Activated CD8-positive, alpha-beta T cell treated with anti-CD3 and anti-CD28 coated beads, Interleukin-2, amount 10 ng/mL, durations not matched to agents 7 days and 5 days (primary cell): ENCODE measurements around the gene APCDD1. TPM values are rescaled to one million over a fixed set of nuclear protein-coding genes. Genes with fewer than 3 reads are reported as not detected.

Experiments used
- ATAC-seq: fragments of 150-1000 bp; cut with Tn5 transposase; one replicate; pipeline ENCODE4 v1.10.0; 2021; ENCODE audit warnings: moderate library complexity
- CTCF ChIA-PET: fragments of 350-600 bp; sonication (Branson Sonifier 250); formaldehyde crosslinking; loops from one replicate; lab custom pipeline; 2021; ENCODE audit warnings: antibody characterized with exemption; lab: Charles Lee
- POLR2A ChIA-PET: fragments of 350-600 bp; sonication (Branson Sonifier 250); formaldehyde crosslinking; loops from one replicate; lab custom pipeline; 2021; ENCODE audit warnings: antibody characterized with exemption; lab: Charles Lee
- DNase-seq: peaks from one replicate; pipeline ENCODE4 v3.0.0-alpha.2; 2020
- H3K27ac Mint-ChIP-seq: one replicate; pipeline ENCODE4 v1.8.0; 2021; ENCODE audit warnings: mild to moderate bottlenecking, mixed read lengths
- H3K27me3 Mint-ChIP-seq: one replicate; pipeline ENCODE4 v1.8.0; 2021; ENCODE audit warnings: low read depth, mixed read lengths
- H3K36me3 Mint-ChIP-seq: one replicate; pipeline ENCODE4 v1.8.0; 2021; ENCODE audit warnings: low read depth, mixed read lengths
- H3K4me1 Mint-ChIP-seq: one replicate; pipeline ENCODE4 v1.8.0; 2021; ENCODE audit warnings: low read depth, mixed read lengths
- H3K4me3 Mint-ChIP-seq: one replicate; pipeline ENCODE4 v1.8.0; 2021; ENCODE audit warnings: mild to moderate bottlenecking, mixed read lengths
- H3K9me3 Mint-ChIP-seq: one replicate; pipeline ENCODE4 v1.8.0; 2022; ENCODE audit warnings: mixed read lengths; ENCODE audit not compliant: insufficient read depth
- total RNA-seq, 2 experiments: library from RNA; stranded (reverse); gene quantifications; one replicate each; pipeline ENCODE4 v1.2.3, GENCODE V29; 2021

The APCDD1 gene
- total RNA-seq, 2 experiments from 2014 or later, result not detected

DNA sequence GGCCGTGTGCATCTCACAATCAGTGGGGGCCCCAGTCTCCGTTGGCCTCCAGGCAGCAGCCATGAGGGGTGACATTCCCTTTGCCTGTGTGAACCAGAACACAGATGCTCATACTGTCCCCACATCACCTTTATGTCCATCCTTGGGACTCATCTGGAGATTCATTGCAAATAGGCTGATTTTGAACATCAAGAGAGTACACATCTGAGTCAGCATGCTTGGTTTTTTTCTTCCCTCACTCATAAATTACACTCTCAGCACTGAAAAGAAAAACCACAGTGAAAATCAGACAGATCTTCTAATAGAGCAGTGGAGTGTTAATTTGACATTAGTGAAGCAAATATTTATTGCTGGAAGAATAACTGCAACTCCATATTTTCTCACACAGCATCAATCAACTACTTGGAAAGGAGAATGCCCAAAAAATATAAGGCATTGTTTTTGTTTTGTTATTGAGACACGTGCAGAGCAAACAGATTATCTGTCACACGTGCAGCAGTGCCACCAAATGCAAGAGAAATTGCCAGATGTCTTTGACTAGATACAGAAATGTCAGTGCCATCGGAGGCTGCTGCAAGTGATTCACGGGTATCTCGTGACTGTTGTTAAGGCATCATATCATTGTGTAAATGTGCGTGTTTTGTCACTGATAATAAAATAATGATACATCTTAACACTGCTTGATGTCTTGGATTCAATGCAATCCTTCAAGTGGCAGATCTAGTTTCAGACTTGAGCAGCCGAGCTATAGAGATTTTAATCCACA lies 10.9 kb downstream of the APCDD1 start:
- ATAC-seq, result no peak
- CTCF ChIA-PET, result no interaction called here
- POLR2A ChIA-PET, result no interaction called here
- Mint-ChIP-seq H3K4me3 (no peak overlapping the region), H3K36me3 (no peaks in the 10 kb centered on the region), H3K27me3 (peaks cover 7% of the 10 kb centered on the region), H3K4me1 (no peaks in the 10 kb centered on the region), H3K27ac (no peak overlapping the region), H3K9me3 (no peaks in the 10 kb centered on the region)
- no peak for DNase-seq

DNA sequence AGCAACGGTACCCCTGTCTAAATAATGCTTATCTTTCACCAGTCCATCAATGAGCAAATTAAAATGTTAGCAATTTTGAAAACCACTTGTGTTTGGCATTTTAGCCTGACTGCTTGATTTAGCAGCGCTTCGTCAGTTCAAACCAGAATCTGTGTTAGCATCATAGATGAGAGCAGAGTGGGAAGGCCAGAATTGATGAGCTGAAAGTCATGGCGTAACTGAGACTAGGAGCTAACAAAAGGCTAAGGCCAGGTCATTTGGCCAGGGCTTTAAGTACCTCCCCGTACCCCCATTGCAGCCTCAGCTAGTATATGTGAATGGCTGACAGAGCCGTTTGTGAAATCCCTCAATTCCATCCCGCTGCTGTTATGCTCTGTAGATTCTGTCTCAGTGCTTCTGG lies 16.0 kb downstream of the APCDD1 start:
- Mint-ChIP-seq H3K27ac (no peak overlapping the region), H3K4me3 (no peak overlapping the region), H3K4me1 (no peaks in the 10 kb centered on the region), H3K9me3 (no peaks in the 10 kb centered on the region), H3K36me3 (no peaks in the 10 kb centered on the region), H3K27me3 (peaks cover 2% of the 10 kb centered on the region)
- POLR2A ChIA-PET, result no interaction called here
- no peak for ATAC-seq
- CTCF ChIA-PET, result no interaction called here
- DNase-seq, result no peak

DNA sequence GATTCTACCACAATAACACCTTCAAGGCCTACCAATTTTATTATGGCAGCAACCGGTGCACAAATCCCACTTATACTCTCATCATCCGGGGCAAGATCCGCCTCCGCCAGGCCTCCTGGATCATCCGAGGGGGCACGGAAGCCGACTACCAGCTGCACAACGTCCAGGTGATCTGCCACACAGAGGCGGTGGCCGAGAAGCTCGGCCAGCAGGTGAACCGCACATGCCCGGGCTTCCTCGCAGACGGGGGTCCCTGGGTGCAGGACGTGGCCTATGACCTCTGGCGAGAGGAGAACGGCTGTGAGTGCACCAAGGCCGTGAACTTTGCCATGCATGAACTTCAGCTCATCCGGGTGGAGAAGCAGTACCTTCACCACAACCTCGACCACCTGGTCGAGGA lies 17.1 kb downstream of the APCDD1 start:
- Mint-ChIP-seq H3K36me3 (no peaks in the 10 kb centered on the region), H3K9me3 (no peaks in the 10 kb centered on the region), H3K27ac (no peak overlapping the region), H3K4me1 (no peaks in the 10 kb centered on the region), H3K4me3 (no peak overlapping the region), H3K27me3 (peaks cover 2% of the 10 kb centered on the region)
- CTCF ChIA-PET, result no interaction called here
- POLR2A ChIA-PET, result no interaction called here
- ATAC-seq (no peak), DNase-seq (no peak)

DNA sequence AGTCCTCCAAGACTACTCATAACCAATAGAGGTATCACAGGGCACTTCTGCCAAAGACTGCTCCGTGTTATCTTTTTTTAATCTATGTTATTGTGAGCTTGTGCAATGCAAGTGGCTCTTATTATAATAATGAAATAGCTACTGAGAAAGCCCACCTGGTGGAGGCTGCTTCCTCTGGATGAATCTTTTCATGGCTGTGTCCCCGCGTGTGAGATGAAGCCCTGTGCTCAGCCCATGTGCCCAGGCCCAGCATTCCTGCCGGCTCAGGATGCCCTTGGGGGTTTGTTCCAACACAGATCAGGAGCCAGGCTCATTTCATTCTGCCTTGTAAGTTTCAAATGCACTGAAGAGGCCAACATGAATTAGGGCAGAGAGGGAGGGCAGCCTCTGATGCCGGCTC lies 18.7 kb downstream of the APCDD1 start:
- Mint-ChIP-seq H3K4me3 (no peak overlapping the region), H3K4me1 (no peaks in the 10 kb centered on the region), H3K9me3 (no peaks in the 10 kb centered on the region), H3K27ac (no peak overlapping the region), H3K27me3 (peaks cover 4% of the 10 kb centered on the region), H3K36me3 (no peaks in the 10 kb centered on the region)
- DNase-seq (no peak), ATAC-seq (no peak)
- ChIA-PET CTCF (no interaction called here), POLR2A (no interaction called here)

DNA sequence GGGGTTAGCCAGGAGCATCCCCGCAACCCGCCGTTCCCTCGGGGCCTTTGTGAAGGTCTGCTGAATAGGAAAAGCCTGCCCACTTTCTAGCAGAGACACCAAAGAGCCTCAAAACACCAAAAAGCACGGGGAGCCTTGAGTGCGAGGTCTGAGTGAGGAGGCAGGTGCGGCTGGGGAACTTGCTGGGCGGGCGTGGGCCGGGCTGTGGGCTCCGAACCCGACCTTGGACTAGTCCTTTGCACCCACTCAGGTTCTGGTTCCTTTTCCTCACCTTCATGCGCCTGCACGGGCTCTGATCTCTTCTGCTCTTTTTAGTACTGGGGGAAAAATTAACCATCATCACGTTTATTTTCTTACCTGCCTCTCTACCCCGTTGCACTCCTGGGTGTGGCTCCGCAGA lies 19.9 kb downstream of the APCDD1 start:
- no peak for ATAC-seq
- POLR2A ChIA-PET, result no interaction called here
- Mint-ChIP-seq H3K27me3 (peaks cover 6% of the 10 kb centered on the region), H3K4me1 (no peaks in the 10 kb centered on the region), H3K36me3 (no peaks in the 10 kb centered on the region), H3K27ac (no peak overlapping the region), H3K4me3 (no peak overlapping the region), H3K9me3 (no peaks in the 10 kb centered on the region)
- CTCF ChIA-PET, result no interaction called here
- DNase-seq, result no peak

DNA sequence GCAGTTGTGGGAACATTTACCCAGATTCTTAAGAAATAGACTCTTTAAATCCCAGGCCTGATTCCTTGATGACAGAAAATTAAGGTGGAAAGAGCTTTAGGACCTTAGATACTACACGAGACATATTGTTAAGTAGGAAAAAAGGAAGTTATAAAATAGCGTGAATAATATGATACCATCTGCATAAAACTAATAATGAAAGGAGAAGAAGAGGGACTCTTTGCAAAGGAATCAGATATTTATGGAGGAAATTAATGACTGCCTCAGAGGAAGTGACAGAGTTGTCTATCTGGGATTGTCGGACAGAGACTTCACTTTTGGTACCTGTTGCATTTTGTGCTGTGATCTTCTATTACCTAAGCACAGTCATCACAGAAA lies 20.8 kb downstream of the APCDD1 start:
- H3K27ac Mint-ChIP-seq, result no peak overlapping the region
- H3K27me3 Mint-ChIP-seq, result peaks cover 7% of the 10 kb centered on the region
- DNase-seq, result no peak
- CTCF ChIA-PET, result no interaction called here
- no peaks in the 10 kb centered on the region for H3K9me3 Mint-ChIP-seq
- no peaks in the 10 kb centered on the region for H3K4me1 Mint-ChIP-seq
- no peak for ATAC-seq
- POLR2A ChIA-PET, result no interaction called here
- H3K4me3 Mint-ChIP-seq, result no peak overlapping the region
- H3K36me3 Mint-ChIP-seq, result no peaks in the 10 kb centered on the region

DNA sequence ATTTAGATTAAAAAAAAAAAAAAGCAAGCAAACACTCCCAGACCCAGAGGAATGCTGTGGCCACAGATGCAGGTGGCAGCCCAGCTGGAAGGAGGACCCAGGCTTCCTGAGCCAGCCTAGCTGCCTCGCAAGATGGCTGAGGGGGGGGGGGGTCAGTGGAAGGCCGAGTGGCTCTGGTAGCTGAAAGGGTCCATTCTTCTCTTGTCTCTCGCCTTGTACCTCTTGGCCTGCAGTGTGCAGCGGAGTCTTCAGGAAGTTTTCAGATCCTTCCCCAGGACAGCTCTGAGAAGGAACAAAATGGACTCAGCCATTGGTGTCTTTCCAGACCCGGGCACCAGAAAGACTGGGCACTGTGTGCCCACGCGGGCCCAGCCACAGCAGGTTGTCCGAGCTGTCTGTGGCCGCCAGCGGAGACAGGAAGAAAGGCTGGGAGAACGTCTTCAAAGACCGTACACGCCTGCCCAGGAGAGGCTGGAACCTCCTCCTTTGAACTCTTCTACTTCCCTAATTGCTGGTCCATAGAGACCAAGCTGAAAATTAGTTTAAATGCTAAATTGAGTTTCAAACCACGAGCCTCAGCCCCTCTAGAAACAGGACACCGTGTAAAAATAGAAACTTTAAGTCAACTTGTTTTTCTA lies 21.3 kb downstream of the APCDD1 start:
- CTCF ChIA-PET, result no interaction called here
- POLR2A ChIA-PET, result no interaction called here

DNA sequence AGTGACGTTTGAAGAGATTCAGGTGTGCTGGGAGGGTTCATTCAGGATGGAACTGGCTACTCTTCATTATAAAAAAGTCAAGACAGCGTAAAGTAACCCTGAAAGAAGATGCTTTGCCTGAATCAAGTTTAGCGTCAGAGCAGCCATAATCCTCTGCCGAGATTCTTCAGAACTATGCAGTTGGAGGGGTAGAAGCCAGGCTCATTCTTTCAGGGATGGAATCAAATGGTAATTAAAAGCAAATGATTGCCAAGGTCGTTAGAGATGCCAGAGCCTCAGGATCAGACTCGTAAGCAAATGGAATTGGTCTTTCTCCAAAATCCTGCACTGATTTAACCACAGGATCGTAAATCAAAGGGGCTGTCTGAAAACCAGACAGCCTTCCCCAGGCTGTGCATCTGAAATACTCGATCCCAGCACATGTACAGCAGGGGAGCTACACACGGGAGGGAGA lies 21.9 kb downstream of the APCDD1 start:
- no peaks in the 10 kb centered on the region for H3K4me1 Mint-ChIP-seq
- ATAC-seq (no peak), DNase-seq (no peak)
- ChIA-PET CTCF (no interaction called here), POLR2A (no interaction called here)
- peaks cover 9% of the 10 kb centered on the region for H3K27me3 Mint-ChIP-seq
- H3K36me3 Mint-ChIP-seq, result no peaks in the 10 kb centered on the region
- H3K9me3 Mint-ChIP-seq, result no peaks in the 10 kb centered on the region
- H3K4me3 Mint-ChIP-seq, result no peak overlapping the region
- H3K27ac Mint-ChIP-seq, result no peak overlapping the region

More for the DNA sequence above, 21.3 kb downstream of the APCDD1 start:
- no peak overlapping the region for H3K4me3 Mint-ChIP-seq
- H3K36me3 Mint-ChIP-seq, result no peaks in the 10 kb centered on the region
- H3K4me1 Mint-ChIP-seq, result no peaks in the 10 kb centered on the region
- no peak overlapping the region for H3K27ac Mint-ChIP-seq
- ATAC-seq (no peak), DNase-seq (no peak)
- H3K9me3 Mint-ChIP-seq, result no peaks in the 10 kb centered on the region
- H3K27me3 Mint-ChIP-seq, result peaks cover 7% of the 10 kb centered on the region

DNA sequence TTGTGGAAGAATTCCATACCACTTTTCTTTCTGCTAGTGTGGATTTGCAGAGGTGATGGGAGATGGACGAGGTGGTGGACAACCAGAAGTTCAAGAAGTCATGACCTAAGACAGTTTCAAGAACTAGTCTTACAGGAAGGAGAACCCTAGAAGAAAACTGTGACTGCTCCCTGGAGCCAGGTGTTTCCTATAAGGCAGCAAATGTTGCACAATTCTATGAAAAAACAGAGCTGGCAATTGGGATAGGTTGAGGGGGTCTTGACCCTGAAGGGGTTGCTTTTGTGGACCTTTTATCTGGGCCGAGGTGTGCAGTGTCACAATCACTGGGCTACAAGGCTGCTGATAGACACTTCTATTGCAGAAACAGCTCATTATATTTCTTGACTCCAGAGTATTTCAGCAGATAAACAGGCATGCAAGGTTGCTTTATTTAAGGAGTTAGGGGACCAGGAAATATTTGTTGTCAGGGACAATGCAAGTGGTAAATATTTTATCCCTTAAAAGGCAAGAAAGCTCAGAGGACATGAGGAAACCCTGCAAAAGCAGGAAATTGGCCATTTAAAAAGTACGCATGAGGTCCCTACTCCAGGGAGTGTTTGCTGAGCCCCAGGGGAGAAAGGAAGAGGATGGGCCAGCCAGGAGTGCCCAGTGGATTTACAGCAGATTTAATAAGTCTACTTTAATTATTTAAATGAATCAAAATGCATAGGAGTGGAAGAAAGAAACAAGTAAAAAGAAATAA lies 22.9 kb downstream of the APCDD1 start:
- ATAC-seq, result no peak
- Mint-ChIP-seq H3K4me1 (no peaks in the 10 kb centered on the region), H3K36me3 (no peaks in the 10 kb centered on the region), H3K27ac (no peak overlapping the region), H3K4me3 (no peak overlapping the region), H3K9me3 (no peaks in the 10 kb centered on the region), H3K27me3 (peaks cover 9% of the 10 kb centered on the region)
- DNase-seq, result no peak
- ChIA-PET CTCF (no interaction called here), POLR2A (no interaction called here)

DNA sequence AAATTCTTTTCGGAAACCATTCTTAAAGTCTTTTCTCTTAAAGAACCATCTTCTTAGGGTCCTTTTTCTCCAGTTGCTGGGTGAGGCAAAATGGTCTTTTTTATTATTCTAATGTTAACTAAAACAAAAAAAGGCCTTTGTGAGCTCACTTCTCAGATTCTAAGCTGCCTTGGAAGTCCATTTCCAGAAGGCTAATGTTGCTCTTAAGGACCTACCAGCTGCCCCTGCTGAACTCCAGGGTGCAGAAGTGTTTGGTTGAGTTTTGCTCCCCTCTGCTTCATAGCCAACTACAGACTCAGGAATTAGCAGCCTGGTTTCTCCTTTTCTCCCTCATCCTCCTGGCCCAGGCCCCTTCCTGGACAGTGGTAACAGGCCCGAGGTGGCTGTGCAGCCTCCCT lies 23.4 kb downstream of the APCDD1 start:
- Mint-ChIP-seq H3K4me1 (peaks cover 3% of the 10 kb centered on the region), H3K36me3 (no peaks in the 10 kb centered on the region), H3K27me3 (peaks cover 9% of the 10 kb centered on the region), H3K9me3 (no peaks in the 10 kb centered on the region), H3K4me3 (no peak overlapping the region), H3K27ac (no peak overlapping the region)
- ChIA-PET CTCF (no interaction called here), POLR2A (no interaction called here)
- ATAC-seq (no peak), DNase-seq (no peak)

DNA sequence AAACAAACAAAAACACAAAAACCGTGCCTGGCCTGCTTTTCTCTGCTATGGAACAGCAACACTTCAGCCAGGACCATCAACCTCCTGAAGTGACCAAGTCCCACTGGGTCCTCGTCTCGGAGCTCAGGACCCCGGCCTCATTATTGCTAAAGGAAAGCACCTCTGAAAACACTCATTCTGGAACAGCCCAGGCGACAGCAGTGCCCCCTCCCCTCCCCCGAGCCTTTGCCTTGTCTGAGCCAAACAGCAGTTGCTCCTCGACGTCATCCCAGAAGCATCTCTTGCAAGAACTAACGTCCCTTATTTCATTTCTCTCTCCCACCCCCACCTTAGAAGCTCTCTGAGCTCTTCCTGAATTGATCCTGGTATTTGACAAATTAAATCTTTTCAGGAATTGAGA lies 27.4 kb downstream of the APCDD1 start:
- Mint-ChIP-seq H3K27me3 (peaks cover 8% of the 10 kb centered on the region), H3K4me1 (peaks cover 15% of the 10 kb centered on the region), H3K27ac (no peak overlapping the region), H3K4me3 (no peak overlapping the region), H3K36me3 (no peaks in the 10 kb centered on the region), H3K9me3 (no peaks in the 10 kb centered on the region)
- ChIA-PET CTCF (interaction anchor here (2.1 to 2.5 kb wide), 2 partner anchors 9 to 37 kb away, joined by 6 to 10 read pairs; no protein-coding TSS in a partner anchor), POLR2A (no interaction called here)
- no peak for ATAC-seq
- DNase-seq, result no peak

DNA sequence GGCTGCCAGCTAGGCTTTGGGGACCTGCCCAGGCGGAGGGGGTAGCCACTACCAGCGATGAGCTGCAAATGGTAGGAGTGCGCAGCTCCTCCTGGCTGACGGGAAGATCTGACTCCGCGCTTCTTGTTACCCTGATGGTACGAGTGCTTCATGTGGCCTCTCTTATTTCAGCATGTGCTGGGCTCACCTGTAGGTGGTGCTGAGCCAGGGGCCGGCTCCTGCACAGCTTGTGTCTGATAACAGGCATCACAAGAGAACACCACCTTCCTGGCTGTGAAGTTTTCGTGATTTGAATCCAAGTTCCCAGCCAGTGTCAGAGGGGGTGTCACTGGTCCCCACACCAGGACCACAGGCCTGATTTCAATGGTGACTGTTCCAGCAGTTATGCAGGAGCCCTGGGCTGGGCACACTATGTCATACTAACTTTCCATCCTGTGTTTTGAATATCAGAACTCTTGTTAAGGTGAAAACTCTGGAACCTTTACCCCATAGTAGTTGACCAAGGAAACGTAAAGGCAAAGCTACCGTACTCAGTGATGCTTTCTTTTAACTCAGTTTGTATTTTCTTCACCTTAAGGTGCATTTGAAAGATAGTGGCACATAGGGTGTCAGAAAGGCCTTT lies 28.0 kb downstream of the APCDD1 start:
- no peak for DNase-seq
- Mint-ChIP-seq H3K36me3 (no peaks in the 10 kb centered on the region), H3K27ac (no peak overlapping the region), H3K4me3 (no peak overlapping the region), H3K4me1 (peaks cover 16% of the 10 kb centered on the region), H3K27me3 (peaks cover 6% of the 10 kb centered on the region), H3K9me3 (no peaks in the 10 kb centered on the region)
- CTCF ChIA-PET, result interaction anchor here (2.1 to 2.5 kb wide), 2 partner anchors 8 to 36 kb away, joined by 6 to 10 read pairs; no protein-coding TSS in a partner anchor
- POLR2A ChIA-PET, result no interaction called here
- ATAC-seq, result no peak
